Mucosa of descending colon (tissue), 3 donors: Measurements from ENCODE around the gene RBFOX2. TPM values are rescaled to one million over a fixed set of nuclear protein-coding genes. Genes with fewer than 3 reads are reported as not detected.

Experiments
- ATAC-seq: fragments of 200-7000 bp; cut with Tn5 transposase; one replicate; pipeline ENCODE4 v1.9.1; 2020; ENCODE audit warnings: mild to moderate bottlenecking, moderate library complexity
- DNase-seq, 3 donors: peaks; one replicate each; pipeline ENCODE4 v3.0.0-alpha.2; 2020
- H3K36me3 ChIP-seq: fragments of 200-600 bp; one replicate; pipeline ENCODE4 v1.8.0; 2021; ENCODE audit warnings: low read depth, mild to moderate bottlenecking
- H3K4me1 ChIP-seq: fragments of 200-600 bp; one replicate; pipeline ENCODE4 v1.8.0; 2021; ENCODE audit warnings: low read depth, mild to moderate bottlenecking
- H3K4me3 ChIP-seq: fragments of 200-600 bp; one replicate; pipeline ENCODE4 v1.8.0; 2021; ENCODE audit warnings: mild to moderate bottlenecking
- H3K9me3 ChIP-seq: fragments of 200-600 bp; one replicate; pipeline ENCODE4 v1.8.0; 2021; ENCODE audit warnings: mild to moderate bottlenecking
- intact Hi-C, 2 donors: fragments of 100-400 bp; cut with DNase I in 1 of 2; cut with micrococcal nuclease in 1 of 2; formaldehyde crosslinking; loops; one replicate each; pipeline versions ENCODE4 v1.11.0 to v1.11.1; 2022; cut with DNase I, micrococcal nuclease
- total RNA-seq, 3 donors: library from RNA; stranded (reverse); fragmentation: NEBNext Ultra II Directional in 2 of 3; extraction: Animal tissue kit (Norgen Biotek cat#: 25700) in 2 of 3; gene quantifications; one replicate each; pipeline versions ENCODE4 v1.2.1 to v1.2.4, GENCODE V29; 2021 to 2023
- TF ChIP-seq, protein P1 (sequence below): fragments of 200-600 bp; IDR thresholded peaks from one replicate; pipeline ENCODE4 v1.8.0; 2022; ENCODE audit warnings: antibody characterized with exemption, mild to moderate bottlenecking
- donor health status: DM: no; HTN: no; CAD: no; lungs with moderate emphysema.
- donor health status: DM: no; HTN: no; CAD: no.
- donor health status: DM: no; HTN: yes; CAD: no.

The RBFOX2 gene
- total RNA-seq, 3 donors from 2014 or later: 46.0 to 141 (median 46.2) TPM

DNA sequence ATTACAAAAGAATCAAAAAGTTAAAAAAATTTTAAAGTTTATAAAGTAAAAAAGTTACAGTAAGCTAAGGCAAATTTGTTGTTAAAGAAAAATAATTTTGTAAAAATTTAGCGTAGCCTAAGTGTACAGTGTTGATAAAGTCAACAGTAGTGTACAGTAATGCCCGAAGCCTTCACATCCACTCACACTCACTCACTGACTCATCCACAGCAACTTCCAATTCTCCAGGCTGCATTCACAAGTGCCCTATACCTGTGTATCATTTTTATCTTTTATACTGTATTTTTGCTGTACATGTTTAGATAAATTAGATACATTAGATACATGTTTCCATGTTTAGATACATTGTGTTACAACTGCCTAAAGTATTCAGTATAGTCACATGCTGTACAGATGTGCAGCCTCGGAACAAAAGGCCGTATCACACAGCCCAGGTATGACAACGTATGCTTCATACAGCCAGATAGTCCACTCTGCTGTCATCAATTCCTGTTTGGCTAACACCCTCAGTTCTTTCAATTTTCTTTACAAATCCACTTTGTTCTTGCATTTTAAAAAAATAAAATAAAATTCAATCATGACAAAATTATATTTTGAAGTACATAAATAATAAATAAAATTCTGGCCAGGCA lies 80.7 kb downstream of the RBFOX2 start:
- intact Hi-C loops: no loop called here
- TF ChIP-seq, protein P1, sequence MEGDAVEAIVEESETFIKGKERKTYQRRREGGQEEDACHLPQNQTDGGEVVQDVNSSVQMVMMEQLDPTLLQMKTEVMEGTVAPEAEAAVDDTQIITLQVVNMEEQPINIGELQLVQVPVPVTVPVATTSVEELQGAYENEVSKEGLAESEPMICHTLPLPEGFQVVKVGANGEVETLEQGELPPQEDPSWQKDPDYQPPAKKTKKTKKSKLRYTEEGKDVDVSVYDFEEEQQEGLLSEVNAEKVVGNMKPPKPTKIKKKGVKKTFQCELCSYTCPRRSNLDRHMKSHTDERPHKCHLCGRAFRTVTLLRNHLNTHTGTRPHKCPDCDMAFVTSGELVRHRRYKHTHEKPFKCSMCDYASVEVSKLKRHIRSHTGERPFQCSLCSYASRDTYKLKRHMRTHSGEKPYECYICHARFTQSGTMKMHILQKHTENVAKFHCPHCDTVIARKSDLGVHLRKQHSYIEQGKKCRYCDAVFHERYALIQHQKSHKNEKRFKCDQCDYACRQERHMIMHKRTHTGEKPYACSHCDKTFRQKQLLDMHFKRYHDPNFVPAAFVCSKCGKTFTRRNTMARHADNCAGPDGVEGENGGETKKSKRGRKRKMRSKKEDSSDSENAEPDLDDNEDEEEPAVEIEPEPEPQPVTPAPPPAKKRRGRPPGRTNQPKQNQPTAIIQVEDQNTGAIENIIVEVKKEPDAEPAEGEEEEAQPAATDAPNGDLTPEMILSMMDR: no peak
- no peaks in the 10 kb centered on the region for H3K36me3 ChIP-seq
- ATAC-seq (no peak), DNase-seq (no peak)
- no peaks in the 10 kb centered on the region for H3K9me3 ChIP-seq
- no peaks in the 10 kb centered on the region for H3K4me1 ChIP-seq
- H3K4me3 ChIP-seq: no peak overlapping the region

DNA sequence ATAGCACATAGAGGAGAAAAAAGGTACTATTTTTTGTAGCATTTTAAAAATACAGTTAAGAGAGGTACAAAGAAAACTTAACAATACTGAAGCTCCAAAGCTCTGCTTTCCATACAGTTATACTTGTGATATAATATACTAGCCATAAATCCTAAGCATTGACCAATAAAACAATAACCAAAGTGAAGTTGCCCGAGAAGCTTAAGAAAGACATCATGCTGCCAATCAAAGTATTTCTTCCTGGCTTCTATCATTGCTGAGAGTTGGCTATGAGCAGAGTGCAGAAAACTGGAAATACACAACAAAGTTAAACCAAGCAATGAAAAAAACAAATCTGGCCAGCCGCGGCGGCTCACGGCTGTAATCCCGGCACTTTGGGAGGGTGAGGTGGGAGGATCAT lies 84.2 kb downstream of the RBFOX2 start:
- no peaks in the 10 kb centered on the region for H3K36me3 ChIP-seq
- intact Hi-C loops: no loop called here
- ATAC-seq: no peak
- TF ChIP-seq, protein P1: no peak
- H3K4me1 ChIP-seq: no peaks in the 10 kb centered on the region
- DNase-seq: no peak
- no peak overlapping the region for H3K4me3 ChIP-seq
- H3K9me3 ChIP-seq: no peaks in the 10 kb centered on the region

DNA sequence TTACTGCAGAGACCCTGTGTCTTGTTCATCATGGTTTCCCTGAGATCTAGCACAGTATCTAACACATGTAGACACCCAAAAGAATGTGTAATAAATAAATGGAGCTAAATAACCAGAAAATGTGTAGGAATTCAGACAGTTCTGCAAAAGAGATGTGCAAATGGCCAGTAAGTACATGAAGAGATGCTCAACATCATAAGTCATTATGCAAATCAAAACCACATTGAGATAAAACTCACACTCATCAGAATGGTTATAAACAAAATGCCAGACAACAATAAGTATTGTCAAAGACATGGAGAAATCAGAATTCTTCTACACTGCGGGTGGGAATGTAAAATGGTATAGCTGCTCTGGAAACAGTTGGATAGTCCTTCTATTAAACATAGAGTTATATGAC lies 88.5 kb downstream of the RBFOX2 start:
- ATAC-seq: no peak
- Histone ChIP-seq H3K4me1 (no peaks in the 10 kb centered on the region), H3K36me3 (no peaks in the 10 kb centered on the region), H3K9me3 (no peaks in the 10 kb centered on the region), H3K4me3 (no peak overlapping the region)
- intact Hi-C loops: no loop called here
- TF ChIP-seq, protein P1: no peak
- DNase-seq: no peak

DNA sequence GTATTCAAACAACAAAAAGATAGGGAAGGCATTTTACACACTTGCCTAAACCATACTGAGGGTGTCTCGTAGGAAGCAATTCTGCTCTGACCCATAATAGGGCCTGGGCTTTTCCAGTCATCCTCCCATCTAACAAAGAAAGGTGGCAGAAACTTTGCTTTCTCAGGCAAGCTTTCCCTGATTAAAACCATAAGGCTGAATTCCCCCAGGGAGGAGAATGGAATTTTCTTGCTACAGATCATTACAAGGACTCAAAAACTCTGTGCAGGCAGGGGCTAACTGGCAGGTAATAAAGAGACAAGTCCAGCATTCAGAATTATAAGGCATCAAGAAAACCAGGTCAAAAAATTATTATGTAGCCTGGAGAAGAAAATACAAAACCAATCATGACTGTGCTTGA lies 90.4 kb downstream of the RBFOX2 start:
- no peak for DNase-seq
- intact Hi-C loops: loop anchor here in 1 of 2 donors (5.0 to 10.0 kb wide), 2 partner anchors 127 to 189 kb away; no protein-coding TSS in a partner anchor

DNA sequence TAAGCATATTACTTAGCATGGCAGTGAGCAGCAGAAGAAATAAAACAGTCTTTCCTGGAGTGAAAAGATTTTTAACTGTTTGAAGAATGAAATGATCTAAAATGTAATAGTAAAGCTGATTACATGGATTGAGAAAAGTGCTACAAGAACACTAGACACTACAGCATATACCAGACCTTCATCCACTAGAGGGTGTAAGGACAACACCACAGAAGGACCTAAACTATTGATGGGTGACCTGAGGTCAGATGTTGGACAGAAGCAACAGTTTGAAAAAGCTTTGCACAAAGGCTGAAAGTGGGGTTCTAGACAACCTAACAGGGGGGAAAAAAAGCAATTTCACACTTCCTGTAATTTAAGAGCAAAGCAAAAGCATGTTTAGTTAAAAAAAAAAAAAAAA lies 97.7 kb downstream of the RBFOX2 start:
- H3K4me3 ChIP-seq: no peak overlapping the region
- H3K9me3 ChIP-seq: no peaks in the 10 kb centered on the region
- ATAC-seq (peak; percentile 77), DNase-seq (peak in 1 of 3 donors; percentile 37)
- no peaks in the 10 kb centered on the region for H3K36me3 ChIP-seq
- intact Hi-C loops: loop anchor here (2.0 to 10.0 kb wide), 2 partner anchors 134 to 194 kb away; no protein-coding TSS in a partner anchor
- H3K4me1 ChIP-seq: no peaks in the 10 kb centered on the region
- TF ChIP-seq, protein P1: no peak

More for the DNA sequence above, 90.4 kb downstream of the RBFOX2 start:
- TF ChIP-seq, protein P1: no peak
- H3K4me3 ChIP-seq: no peak overlapping the region
- H3K36me3 ChIP-seq: no peaks in the 10 kb centered on the region
- no peaks in the 10 kb centered on the region for H3K4me1 ChIP-seq
- ATAC-seq: no peak
- H3K9me3 ChIP-seq: no peaks in the 10 kb centered on the region
